GM19438 (cell line): ENCODE measurements around the gene DDTL.
"Not testable (repeated sequence)": the region's sequence is repeated elsewhere in the genome, so short reads cannot be mapped to it uniquely, and the experiment has no call there.

Source experiments
- ATAC-seq: cut with Tn5 transposase; IDR thresholded peaks from one replicate; pipeline ENCODE4 v1.9.1; 2021; ENCODE audit warnings: low read depth; ENCODE audit not compliant: unreplicated experiment

The DDTL gene

GRCh38 chr22:23966568-23966967, at the start of gene DDTL:
TSS of gene DDTL (plus strand) at chr22:23966888. CDS start at chr22:23966915, 27 bp downstream.
- peak; percentile 88 for ATAC-seq

GRCh38 chr22:23920267-23920611, 46.4 kb upstream of the DDTL start:
- ATAC-seq: not testable (repeated sequence)

- not testable (repeated sequence) for ATAC-seq
Measured at GRCh38 chr22:23921586-23922201, 45.0 kb upstream of the DDTL start.

GRCh38 chr22:23922921-23923320, 43.8 kb upstream of the DDTL start:
- no peak for ATAC-seq

- ATAC-seq: no peak
Measured at GRCh38 chr22:23925020-23925606, 41.6 kb upstream of the DDTL start.

- no peak for ATAC-seq
Measured at GRCh38 chr22:23926561-23926960, 40.1 kb upstream of the DDTL start.

- no peak for ATAC-seq
Measured at GRCh38 chr22:23938328-23939016, 28.2 kb upstream of the DDTL start.

GRCh38 chr22:23939017-23939357, 27.7 kb upstream of the DDTL start:
- no peak for ATAC-seq

GRCh38 chr22:23940166-23940565, 26.5 kb upstream of the DDTL start:
- not testable (repeated sequence) for ATAC-seq

- ATAC-seq: not testable (repeated sequence)
Measured at GRCh38 chr22:23947391-23947790, 19.3 kb upstream of the DDTL start.

GRCh38 chr22:23949764-23950163, 16.9 kb upstream of the DDTL start:
- ATAC-seq: not testable (repeated sequence)

GRCh38 chr22:23951383-23951782, 15.3 kb upstream of the DDTL start:
- ATAC-seq: not testable (repeated sequence)

GRCh38 chr22:23952794-23953405, 13.8 kb upstream of the DDTL start:
- ATAC-seq: not testable (repeated sequence)

GRCh38 chr22:23953485-23953884, 13.2 kb upstream of the DDTL start:
- ATAC-seq: not testable (repeated sequence)

- ATAC-seq: not testable (repeated sequence)
Measured at GRCh38 chr22:23954193-23954990, 12.3 kb upstream of the DDTL start.

- ATAC-seq: not testable (repeated sequence)
Measured at GRCh38 chr22:23954991-23955305, 11.7 kb upstream of the DDTL start.

- not testable (repeated sequence) for ATAC-seq
Measured at GRCh38 chr22:23955886-23956285, 10.8 kb upstream of the DDTL start.

GRCh38 chr22:23956301-23956900, 10.3 kb upstream of the DDTL start:
- ATAC-seq: not testable (repeated sequence)

GRCh38 chr22:23961084-23961771, 5.5 kb upstream of the DDTL start, which contains the start of gene GSTT2B:
TSS of gene GSTT2B (minus strand) at chr22:23961195. CDS start at chr22:23961131, 64 bp downstream.
- not testable (repeated sequence) for ATAC-seq

- peak; percentile 40 for ATAC-seq
Measured at GRCh38 chr22:23966094-23966493, 594 bp upstream of the DDTL start.
